Amniotic stem cell (primary cell): ENCODE data around the gene XXYLT1.
A peak's percentile ranks its signal among the peaks of the same experiment; 100 is the strongest.
"Not testable (repeated sequence)": the region's sequence is repeated elsewhere in the genome, so short reads cannot be mapped to it uniquely, and the experiment has no call there.

ENCODE experiments used
- DNase-seq: peaks from one replicate; lab custom pipeline; 2025; lab: John Stamatoyannopoulos, UW

XXYLT1 gene

DNA sequence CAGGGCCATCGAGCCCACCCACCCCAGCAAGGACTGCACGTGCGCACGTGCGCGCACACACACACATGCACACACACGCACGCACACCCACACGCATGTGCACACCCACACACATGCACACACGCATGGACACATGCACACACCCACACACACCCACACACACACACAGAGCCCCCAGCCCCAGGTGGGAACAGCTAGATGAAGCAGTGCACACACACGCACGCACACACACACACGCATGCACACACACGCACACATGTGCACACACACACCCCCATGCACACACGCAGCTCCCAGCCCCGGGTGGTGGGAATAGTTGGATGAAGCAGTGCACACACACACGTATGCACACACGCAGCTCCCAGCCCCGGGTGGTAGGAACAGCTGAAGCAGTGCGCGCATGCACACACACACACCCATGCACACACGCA, 158.6 kb downstream of the XXYLT1 start:
- DNase-seq = no peak

DNA sequence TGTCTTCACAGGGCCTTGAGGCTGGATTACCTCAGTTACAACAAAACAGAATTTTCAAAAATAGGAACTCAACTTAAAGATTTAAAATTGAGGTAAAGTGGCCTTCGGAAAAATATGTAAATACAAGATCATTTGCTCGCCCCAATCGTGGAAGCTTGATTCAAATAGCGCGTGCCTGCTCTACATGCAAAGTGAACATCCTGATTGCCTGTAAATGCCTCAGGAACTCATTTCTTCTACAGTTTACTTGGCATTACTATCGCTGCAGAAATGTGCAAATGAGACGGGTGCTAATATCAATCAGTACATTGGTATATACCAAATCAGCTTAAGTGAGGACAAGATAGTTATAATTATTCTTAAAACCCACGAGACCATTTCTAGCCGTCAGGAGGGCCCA, 159.2 kb downstream of the XXYLT1 start:
- no peak for DNase-seq

DNA sequence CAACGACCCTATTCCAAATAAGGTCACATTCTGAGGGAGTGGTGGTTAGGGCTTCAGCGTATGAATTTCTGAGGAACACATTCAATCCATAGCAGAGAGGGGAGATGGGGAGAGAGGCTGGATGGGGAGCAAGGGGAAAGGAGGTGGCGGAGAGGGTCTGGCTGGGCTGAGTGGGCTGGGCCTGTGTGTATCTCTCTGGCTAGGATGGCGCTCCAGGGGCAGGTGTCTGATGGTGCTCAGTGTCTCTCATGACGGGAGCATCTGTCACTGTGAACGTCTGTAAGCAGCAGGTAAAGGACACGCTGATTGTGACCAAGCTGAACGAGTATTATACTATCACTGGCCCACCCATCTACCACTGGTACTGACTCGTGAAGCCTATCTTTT, 159.6 kb downstream of the XXYLT1 start:
- no peak for DNase-seq

DNA sequence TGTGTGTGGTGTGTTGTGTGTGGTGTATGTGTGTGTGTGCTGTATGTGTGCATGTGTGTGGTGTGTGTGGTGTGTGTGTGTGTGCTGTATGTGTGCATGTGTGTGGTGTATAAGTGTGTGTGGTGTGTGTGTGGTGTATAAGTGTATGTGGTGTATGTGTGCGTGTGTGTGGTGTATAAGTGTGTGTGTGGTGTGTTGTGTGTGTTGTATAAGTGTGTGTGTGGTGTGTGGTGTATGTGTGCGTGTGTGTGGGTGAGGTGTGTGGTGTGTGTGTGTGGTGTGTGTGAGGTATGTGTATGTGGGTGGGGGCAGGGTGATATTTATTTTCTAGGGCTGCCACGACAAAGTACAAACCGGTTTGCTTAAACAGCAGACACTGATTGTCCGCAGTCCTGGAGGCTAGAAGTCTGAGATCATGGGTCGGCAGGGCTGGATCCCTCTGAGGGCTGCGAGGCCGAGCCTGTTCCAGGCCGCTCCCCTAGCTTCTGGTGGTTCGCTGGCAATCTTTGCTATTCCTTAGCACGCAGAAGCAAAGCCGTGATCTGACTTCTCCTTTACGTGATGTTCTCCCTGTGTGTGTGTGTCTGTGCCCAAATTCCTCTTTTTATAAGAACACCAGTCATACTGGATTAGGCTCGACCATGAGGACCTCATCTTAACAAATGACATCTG, 160.2 kb downstream of the XXYLT1 start:
- no peak for DNase-seq

DNA sequence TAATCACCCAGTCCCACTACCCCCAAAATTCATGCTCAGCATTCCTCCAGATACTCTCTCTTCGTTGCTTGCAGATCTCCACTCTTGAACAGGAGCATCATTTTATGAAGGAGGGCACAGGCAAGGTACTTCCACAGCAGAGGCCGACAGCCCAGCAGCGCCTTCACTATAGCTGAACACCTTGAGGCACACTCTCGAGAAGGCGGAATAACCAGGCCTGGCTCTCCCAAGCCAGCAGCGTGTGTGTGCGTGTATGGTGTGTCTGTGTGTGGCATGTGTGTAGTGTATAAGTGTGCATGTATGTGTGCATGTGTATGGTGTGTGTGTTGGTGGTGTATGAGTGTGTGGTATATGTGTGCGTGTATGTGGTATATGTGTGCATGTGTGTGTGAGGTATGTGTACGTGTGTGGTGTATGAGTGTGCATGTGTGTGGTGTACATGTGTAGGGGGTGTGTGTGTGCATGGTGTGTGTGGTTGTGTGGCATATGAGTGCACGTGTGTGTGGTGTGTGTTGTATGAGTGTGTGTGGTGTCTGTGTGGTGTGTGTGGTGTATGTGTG, 161.8 kb downstream of the XXYLT1 start:
- no peak for DNase-seq

DNA sequence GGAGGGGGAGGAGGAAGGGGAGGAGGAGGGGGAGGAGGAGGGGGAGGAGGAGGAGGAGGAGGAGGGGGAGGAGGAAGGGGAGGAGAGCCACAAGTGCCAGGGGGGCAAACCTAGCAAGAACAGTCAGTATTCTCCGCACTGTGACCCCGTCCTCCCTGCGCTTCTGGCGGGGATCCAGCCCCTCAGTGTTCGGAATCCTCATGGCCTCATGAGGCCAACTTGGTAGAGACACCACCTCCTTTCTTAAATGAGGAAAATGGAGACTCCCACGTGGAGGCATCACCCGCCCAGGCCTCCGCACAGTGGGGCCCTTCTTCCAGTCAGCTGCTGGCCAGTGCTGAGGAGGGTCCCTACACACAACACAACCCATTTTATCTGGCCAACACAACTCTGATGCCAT, 163.4 kb downstream of the XXYLT1 start:
- no peak for DNase-seq

DNA sequence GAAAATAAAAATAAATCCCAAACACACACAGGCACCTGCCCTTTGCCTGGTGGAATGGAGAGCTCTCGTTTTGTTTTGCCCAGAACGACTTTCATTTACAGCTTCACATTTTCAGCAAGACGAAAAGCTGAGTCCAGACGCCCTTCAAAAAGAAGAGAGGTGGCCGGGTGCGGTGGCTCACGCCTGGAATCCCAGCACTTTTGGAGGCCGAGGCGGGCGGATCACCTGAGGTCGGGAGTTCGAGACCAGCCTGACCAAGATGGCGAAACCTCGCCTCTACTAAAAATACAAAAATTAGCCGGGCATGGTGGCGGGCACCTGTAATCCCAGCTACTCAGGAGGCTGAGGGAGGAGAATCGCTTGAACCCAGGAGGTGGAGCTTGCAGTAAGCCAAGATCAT, 163.9 kb downstream of the XXYLT1 start:
- DNase-seq = not testable (repeated sequence)

DNA sequence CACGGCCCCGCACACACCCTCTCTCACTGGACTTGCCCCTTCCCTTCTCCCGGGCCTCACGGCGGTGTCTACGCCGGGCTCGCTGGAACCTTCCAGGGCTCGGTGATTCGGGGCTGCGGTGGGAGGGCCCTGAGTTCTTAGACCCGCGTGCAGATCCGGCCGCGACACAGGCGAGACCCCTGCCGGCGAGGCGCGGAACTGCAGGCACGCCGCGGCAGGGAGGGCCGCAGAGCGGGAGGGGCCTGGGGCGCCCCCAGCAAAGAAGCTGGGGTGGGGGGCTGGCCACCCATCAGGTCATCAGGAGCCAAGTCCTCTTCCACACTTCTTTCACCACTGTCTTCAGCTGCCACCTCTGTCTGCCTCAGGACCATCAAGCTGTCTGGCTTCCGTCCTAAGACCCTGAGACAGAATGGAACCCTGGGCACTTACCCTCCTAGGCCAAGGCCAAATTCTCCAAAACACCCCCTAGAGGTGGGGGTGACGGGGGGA, 164.5 kb downstream of the XXYLT1 start:
- peak; percentile 21 for DNase-seq

DNA sequence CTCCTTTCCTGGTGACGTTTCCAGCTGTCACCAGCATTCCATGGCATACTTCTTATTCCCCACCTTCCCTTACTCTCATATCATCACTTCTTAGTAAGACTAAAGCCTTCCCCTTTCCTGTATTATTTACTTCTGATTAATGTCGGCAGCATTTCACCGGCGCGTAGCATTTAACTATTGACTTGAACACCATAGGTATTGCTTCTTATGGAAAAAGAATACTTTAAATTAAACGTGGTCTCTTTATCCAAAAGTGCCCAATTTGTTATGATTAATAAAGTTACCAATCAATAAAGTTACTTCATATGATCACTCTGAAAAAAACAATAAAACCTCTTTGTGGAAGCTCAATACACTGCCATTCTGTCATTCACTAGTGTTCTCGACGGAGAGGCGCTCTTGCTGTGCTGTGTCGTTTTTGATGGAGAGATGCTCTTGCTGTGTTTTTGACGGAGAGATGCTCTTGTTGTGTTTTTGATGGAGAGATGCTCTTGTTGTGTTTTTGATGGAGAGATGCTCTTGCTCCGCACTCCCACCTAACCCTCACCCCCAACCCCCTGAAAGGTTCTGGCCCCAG, 165.0 kb downstream of the XXYLT1 start:
- DNase-seq = no peak

DNA sequence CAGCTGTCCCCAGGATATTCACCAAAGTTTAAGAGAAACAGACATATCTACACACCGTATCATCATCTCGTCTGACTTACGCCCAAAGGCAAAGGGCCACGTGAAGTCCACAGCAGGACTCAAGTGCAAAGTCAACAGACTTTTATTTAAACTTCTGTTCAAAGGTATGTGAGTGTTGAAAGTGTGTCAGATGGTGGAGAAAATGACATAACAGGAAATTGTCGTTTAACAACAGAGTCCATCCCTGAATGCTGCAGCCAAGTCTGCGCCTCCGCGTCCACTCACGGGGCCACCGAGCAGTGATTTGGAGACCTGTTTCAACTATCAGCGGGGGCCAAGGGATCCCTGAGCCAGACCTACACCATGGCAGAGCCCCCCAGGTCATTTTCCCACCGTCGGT, 165.6 kb downstream of the XXYLT1 start:
- DNase-seq = no peak

DNA sequence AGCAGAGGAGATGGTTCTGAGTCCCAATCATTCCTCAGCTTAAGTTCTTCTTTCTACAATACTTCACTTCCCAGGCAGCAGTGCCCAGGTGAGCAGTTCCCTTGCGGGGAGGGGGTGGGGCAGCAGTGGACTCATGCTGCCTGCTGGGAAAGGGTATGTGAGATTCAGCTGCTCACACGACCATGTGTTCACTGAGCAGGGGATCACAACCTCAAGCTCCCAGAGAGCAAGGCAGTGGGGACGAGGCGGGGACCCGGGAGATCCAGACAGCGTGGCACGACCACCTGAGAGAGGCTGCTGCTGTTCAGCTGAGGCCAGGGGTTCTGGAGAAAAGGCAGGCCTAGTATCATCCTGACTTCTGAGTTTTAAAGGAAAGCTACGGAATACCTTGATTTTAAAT, 166.6 kb downstream of the XXYLT1 start:
- no peak for DNase-seq

DNA sequence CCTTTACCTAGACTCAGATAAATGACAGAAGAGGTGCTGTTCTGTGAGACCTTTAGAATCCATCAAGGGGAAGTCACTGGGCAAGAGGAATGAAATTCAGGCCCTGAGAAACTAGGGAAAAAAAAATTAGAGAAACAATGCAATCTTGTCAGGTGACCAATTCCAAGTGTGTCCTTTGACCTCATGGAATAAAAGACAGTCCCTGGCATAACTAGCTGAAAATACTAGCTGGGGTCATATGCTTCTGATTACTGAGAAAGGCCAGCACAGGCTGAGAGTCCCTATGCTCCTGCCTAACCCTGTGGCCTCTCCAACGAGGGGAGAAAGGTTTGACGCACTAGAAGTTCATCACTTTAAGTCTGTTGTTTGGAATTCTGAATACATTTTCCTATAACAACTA, 167.3 kb downstream of the XXYLT1 start:
- DNase-seq = no peak

DNA sequence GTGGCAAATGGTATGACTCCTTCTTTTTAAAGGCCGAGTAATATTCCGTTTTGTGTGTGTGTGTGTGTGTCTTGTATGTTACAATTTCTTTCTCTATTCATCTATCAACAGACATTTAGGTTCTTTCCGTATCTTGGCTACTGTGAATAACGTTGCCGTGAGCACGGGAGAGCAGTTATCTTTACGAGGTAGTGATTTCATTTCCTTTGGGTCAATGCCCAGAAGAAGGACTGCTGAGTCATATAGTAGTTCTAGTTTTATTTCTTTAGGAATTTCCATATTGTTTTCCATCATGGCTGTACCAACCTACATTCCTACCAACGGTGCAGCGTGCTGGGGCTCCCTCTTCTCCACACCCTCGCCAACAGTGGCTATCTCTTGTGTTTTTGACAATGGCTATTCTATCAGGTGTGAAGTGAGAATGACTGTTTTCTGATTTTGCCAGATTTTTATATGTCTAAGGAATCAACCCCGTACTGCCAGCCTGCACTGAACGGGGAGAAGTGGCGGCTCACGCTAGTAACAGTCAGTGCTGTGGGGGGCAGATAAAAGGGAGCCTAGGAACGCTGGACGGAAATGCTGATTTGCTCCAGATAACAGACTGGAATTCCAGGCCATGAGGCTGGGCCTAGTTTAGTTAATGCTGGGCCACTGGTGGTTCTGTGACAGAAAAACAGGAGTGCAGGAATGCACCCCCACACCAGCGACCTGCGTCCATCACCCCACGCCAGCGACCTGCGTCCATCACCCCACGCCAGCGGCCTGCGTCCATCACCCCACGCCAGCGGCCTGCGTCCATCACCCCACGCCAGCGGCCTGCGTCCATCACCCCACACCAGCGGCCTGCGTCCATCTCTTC, 168.1 kb downstream of the XXYLT1 start:
- peak; percentile 85 for DNase-seq

DNA sequence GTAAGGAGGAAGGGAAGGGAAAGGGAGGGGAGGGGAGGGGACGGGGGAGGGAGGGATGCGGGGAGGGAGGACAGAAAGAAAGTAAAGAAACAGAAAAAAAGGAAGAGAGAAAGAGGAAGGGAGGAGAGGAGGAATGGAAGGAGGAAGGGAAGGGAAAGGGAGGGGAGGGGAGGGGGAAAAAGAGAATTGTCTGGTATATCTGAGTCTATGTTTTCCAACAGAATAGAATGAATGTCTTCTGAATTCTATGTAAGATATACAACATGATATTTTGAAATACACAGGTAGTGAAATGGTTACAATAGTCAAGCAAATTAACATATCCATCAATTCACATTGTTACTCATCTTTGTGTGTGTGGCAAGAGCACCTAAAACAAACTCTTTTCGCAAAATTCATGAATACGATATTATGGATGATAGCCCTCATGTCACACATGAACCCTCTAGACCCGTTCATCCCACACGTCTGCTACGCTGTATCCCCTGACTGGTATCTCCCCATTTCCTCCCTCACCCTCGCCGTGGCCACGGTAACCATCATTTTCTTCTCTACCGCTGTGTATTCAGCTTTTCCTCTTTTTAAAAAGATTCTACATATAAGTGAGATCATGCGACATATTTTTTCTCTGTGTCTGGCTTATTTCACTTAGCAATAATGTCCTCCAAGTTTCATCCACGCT, 168.9 kb downstream of the XXYLT1 start:
- DNase-seq = no peak

DNA sequence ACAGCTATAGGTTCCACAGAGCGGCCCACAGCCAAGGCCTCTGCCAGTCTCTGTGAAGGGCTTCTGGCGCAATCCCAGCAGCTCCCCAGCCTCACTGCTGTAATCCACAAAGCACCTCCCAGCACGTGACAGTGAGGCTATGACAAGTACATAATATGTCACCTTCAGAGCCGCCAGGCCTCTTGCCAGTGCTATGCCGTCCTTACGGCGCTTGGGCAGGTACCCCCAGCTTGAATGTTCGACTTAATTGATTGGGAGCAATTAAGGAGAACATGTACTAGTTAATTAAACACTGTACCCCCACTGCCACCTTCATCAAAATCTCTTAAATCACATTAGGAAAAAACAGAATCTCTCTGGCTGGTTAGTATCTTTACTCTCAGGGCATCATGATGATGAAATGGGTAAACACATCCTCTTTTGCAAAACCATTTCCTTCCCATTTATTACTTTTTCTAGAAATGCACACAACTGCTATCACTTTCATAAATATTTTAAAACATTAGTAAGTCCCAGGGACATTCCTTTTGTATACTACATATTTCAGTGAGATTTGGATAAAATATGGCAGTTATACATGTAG, 169.9 kb downstream of the XXYLT1 start:
- DNase-seq = no peak

DNA sequence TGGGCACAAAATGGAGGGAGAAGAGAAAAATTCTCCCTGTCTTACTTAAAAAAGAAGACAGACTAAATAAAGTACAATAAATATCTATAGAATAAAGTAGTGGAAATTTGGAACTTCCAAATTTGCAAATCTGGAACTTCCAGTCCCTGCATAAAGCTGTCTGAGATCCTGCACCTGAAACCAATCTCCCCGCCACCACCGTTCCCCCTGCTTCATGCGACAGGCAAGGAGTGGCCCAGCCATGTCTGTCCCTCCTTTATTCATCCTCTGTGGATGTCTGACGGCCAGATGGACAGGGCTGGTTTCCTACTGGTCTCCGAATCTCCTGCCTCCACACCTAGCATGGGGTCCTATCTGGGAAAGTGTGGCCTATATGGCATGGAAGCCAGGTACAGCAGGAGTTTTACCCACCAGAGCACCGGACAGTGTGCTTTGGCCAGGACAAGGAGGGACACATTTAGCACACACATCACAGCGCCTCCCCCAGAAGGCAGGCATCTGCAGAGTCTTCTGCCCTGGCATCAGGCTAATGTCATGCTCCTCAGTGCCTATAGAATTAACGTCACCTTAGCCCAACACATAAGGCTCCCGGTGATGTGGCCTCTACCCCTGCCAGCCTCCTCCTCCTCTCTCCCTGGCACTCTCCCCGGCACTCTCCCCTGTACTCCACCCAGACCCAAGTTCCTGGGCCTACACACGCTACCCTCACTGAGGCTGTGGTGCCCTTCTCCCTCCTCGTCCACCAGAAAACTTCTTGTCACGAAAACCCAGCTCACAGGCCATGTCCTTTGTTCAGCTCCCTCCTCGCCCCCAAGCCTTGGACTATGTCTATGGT, 170.8 kb downstream of the XXYLT1 start:
- no peak for DNase-seq

DNA sequence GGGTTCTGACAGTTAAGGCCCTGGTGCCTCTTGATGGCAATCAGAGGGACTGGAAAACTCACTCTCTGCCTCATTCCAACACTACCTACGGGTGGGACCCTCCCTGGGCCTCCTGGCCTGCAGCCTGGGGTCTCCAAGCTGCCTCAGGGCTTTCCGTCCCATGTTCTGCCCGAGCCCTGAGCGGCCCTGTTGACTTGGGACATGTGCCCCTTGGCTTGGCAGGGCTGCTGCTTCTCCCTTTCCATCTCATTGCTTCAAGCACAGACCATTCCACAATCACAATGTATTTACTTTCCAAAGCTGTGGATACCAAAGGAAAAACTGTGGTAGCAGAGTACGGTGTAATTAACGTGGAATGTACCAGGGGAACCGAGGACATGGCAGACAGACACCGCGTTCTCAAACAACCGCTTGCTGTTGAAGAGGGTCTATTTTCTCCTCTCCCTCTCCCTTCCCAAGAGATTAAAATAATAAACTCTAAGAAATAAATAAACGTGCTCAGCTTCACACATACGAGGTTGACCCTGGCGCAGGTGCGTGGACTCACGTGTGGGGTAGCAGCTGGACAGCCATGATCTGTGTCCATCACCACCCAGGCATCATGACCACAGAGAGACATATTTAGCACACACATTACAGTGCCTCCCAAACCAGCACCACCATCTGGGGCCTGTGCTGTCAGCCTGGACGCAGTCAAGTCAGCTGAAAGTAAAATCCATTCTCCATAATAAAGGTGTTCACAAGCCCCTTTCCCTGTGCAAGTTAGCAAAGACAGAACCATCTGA, 172.0 kb downstream of the XXYLT1 start:
- no peak for DNase-seq

DNA sequence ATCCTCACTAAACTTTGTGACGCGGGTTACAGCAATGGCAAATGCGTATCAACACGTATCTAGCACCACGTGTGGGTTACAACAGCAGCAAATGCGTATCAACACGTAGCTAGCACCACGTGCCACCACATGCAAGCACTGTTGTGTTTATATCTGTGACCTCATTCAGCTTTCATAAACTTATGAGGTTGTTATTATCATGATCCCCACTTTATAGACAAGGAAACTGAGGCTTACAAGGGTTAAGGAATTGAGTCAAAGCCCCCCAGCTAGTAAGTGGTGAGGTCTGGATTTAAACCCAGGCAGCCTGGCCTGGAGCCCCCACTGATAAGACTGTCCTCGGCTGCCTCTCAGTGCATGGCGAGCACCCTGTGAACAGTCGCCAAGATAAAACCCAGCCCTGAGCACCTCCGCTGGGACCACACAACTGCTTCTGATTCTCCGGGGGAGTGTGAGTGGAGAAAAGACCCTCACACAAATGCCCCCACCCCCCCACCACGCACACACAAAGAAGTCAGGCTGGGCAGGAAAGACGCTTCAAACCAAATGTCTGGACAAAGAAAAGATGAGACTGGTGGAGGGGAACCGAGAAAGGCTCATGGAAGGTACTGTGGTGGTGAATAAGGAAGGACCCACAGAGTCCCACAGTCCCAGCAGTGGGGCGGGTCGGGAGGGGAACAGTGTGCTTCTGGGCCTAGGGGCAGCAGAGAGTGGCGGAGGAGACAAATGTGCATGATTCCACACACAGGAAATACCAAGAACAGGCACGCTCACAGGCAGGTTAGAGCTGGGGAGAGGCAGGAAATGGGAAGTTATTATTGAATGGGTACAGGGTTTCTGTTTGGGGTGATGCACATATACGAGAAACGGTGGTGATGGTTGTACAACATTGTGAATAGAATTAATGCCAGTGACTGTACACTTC, 173.4 kb downstream of the XXYLT1 start:
- no peak for DNase-seq
